Mammary epithelial cell (primary cell): ENCODE data around the gene SMNDC1.

Experiments used
- CTCF ChIP-seq, 2 donors: IDR thresholded peaks in 1 of 2; conservative IDR thresholded peaks in 1 of 2; 2 replicates each; pipeline ENCODE4 v1.5.1; 2011 to 2012; ENCODE audit warnings: inconsistent platforms in 2 of 2, low read length in 2 of 2, mild to moderate bottlenecking in 2 of 2, control low read depth in 1 of 2, low read depth in 1 of 2; ENCODE audit not compliant: insufficient read depth in 1 of 2; ENCODE audit errors: extremely low read depth in 1 of 2
- EZH2 ChIP-seq: IDR thresholded peaks from 2 replicates; pipeline ENCODE4 v1.6.1; 2012; ENCODE audit warnings: low read length, inconsistent platforms, borderline replicate concordance

- TF ChIP-seq CTCF (conservative IDR thresholded peaks at IDR 0.05 in 1 of 2, IDR thresholded peaks at IDR 0.05 in 1 of 2; ENCODE audit: extremely low read depth in 1 of 2, insufficient read depth in 1 of 2, low read depth in 1 of 2, low read length in 2 of 2) (no peak), EZH2 (no peak)
Observed at GRCh38 chr10:110335314-110336064, 30.8 kb upstream of the SMNDC1 start.
